WTC11 (cell line): ENCODE measurements around the gene PRR32. TPM values are rescaled to one million over a fixed set of nuclear protein-coding genes. Genes with fewer than 3 reads are reported as not detected.
A peak's percentile ranks its signal among the peaks of the same experiment; 100 is the strongest.

Experiments used
- ATAC-seq: fragments of 200-7000 bp; cut with Tn5 transposase; 2 replicates; pipeline ENCODE4 v1.10.0; 2021; ENCODE audit warnings: mild to moderate bottlenecking, moderate library complexity
- Bru-seq: library from RNA; stranded (reverse); fragments of 400-500 nt; gene quantifications from one replicate; lab custom pipeline; 2021; lab: Mats Ljungman, UMichigan
- CTCF ChIA-PET: fragments of 300-600 bp; sonication (Branson Sonifier 250); formaldehyde crosslinking; loops from one replicate; lab custom pipeline; 2021; ENCODE audit warnings: antibody characterized with exemption; lab: Charles Lee
- POLR2A ChIA-PET: fragments of 350-600 bp; sonication (Branson Sonifier 250); formaldehyde crosslinking; loops from one replicate; lab custom pipeline; 2021; ENCODE audit warnings: antibody characterized with exemption; lab: Charles Lee
- DNase-seq: peaks from one replicate; pipeline ENCODE4 v3.0.0; 2021; ENCODE audit warnings: low spot score
- H3K27ac Mint-ChIP-seq: 2 replicates; pipeline ENCODE4 v1.8.0; 2021; ENCODE audit warnings: mixed read lengths
- H3K27me3 Mint-ChIP-seq: 2 replicates; pipeline ENCODE4 v1.8.0; 2021; ENCODE audit warnings: low read depth, mild to moderate bottlenecking, moderate library complexity, mixed read lengths
- H3K36me3 Mint-ChIP-seq: 2 replicates; pipeline ENCODE4 v1.8.0; 2021; ENCODE audit warnings: mixed read lengths
- H3K4me1 Mint-ChIP-seq: 2 replicates; pipeline ENCODE4 v1.8.0; 2022; ENCODE audit warnings: mixed read lengths
- H3K4me3 Mint-ChIP-seq: 2 replicates; pipeline ENCODE4 v1.8.0; 2021; ENCODE audit warnings: mild to moderate bottlenecking, moderate library complexity, mixed read lengths
- H3K9me3 Mint-ChIP-seq: 2 replicates; pipeline ENCODE4 v1.8.0; 2021; ENCODE audit warnings: mixed read lengths
- ELF4 ChIP-seq: sonication (generic); formaldehyde crosslinking; IDR thresholded peaks from 2 replicates; pipeline ENCODE4 v1.8.1; 2022; ENCODE audit warnings: low read depth, mild to moderate bottlenecking, moderate library complexity, missing genetic modification reagents
- GRHL2 ChIP-seq: fragments of 250-450 bp; sonication (Bioruptor Pico); IDR thresholded peaks from 2 replicates; pipeline ENCODE4 v1.8.0; 2022; ENCODE audit warnings: mild to moderate bottlenecking, moderate library complexity; ENCODE audit not compliant: insufficient replicate concordance, severe bottlenecking
- KAT7 ChIP-seq: sonication (generic); formaldehyde crosslinking; IDR thresholded peaks from 2 replicates; pipeline ENCODE4 v1.8.1; 2023; ENCODE audit warnings: missing genetic modification reagents, mild to moderate bottlenecking, borderline replicate concordance
- NFATC4 ChIP-seq: fragments of 250-450 bp; sonication (Bioruptor Pico); IDR thresholded peaks from 2 replicates; pipeline ENCODE4 v1.9.0; 2021; ENCODE audit warnings: mild to moderate bottlenecking
- NFE2L1 ChIP-seq: sonication (generic); formaldehyde crosslinking; IDR thresholded peaks from 2 replicates; pipeline ENCODE4 v1.8.1; 2023; ENCODE audit warnings: missing genetic modification reagents
- ZNF138 ChIP-seq: sonication (generic); formaldehyde crosslinking; conservative IDR thresholded peaks from 2 replicates; pipeline ENCODE4 v1.8.1; 2022; ENCODE audit warnings: mild to moderate bottlenecking, moderate library complexity, missing genetic modification reagents
- long read RNA-seq, 3 experiments: library from RNA in 1 of 3; library from capped mRNA in 1 of 3; library from polyadenylated mRNA in 1 of 3; unstranded in 2 of 3; stranded (forward) in 1 of 3; transcript quantifications; one replicate each; pipeline ENCODE4 v2.0.0, GENCODE V29; 2021
- total RNA-seq: library from RNA; stranded (reverse); gene quantifications from 3 replicates; pipeline ENCODE4 v1.2.3, GENCODE V29; 2021
- TF ChIP-seq, protein P1 (sequence below): sonication (generic); formaldehyde crosslinking; IDR thresholded peaks from 2 replicates; pipeline ENCODE4 v1.8.1; 2023; ENCODE audit warnings: mild to moderate bottlenecking, missing genetic modification reagents
- TF ChIP-seq, protein P2 (sequence below): sonication (generic); formaldehyde crosslinking; IDR thresholded peaks from 2 replicates; pipeline ENCODE4 v1.8.1; 2023; ENCODE audit warnings: mild to moderate bottlenecking, missing genetic modification reagents, moderate library complexity
- TF ChIP-seq, protein P3 (sequence below): sonication (generic); formaldehyde crosslinking; IDR thresholded peaks from 2 replicates; pipeline ENCODE4 v1.8.1; 2023; ENCODE audit warnings: mild to moderate bottlenecking, missing genetic modification reagents
- TF ChIP-seq, protein P4 (sequence below): sonication (generic); formaldehyde crosslinking; IDR thresholded peaks from 2 replicates; pipeline ENCODE4 v1.8.1; 2023; ENCODE audit warnings: mild to moderate bottlenecking, moderate library complexity, missing genetic modification reagents
- TF ChIP-seq, protein P5 (sequence below): fragments of 250-450 bp; sonication (Bioruptor Pico); IDR thresholded peaks from 2 replicates; pipeline ENCODE4 v1.8.0; 2021; ENCODE audit warnings: mild to moderate bottlenecking
- TF ChIP-seq, protein P6 (sequence below): fragments of 250-450 bp; sonication (Bioruptor Pico); IDR thresholded peaks from 2 replicates; pipeline ENCODE4 v1.9.0; 2021; ENCODE audit warnings: mild to moderate bottlenecking, borderline replicate concordance

The PRR32 gene, protein sequence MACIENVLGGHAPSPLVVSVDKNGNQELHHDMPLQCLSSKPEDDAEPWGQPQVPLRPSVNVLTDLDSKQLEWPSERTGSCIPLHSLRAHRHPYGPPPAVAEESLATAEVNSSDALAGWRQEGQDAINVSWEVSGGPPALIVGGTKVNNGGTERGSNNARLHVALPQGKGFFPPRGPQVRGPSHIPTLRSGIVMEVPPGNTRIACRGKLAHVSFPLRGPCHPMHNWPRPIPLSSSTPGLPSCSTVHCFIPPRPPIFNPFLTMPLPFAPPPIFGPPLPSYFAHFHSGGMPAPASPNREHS
- total RNA-seq (not detected in 3 replicates), Bru-seq, nascent RNA (not detected)
- long read RNA-seq, experiment 1, result 0 reads
- long read RNA-seq, experiment 2, result 0 reads
- long read RNA-seq, experiment 3, result 0 reads

DNA sequence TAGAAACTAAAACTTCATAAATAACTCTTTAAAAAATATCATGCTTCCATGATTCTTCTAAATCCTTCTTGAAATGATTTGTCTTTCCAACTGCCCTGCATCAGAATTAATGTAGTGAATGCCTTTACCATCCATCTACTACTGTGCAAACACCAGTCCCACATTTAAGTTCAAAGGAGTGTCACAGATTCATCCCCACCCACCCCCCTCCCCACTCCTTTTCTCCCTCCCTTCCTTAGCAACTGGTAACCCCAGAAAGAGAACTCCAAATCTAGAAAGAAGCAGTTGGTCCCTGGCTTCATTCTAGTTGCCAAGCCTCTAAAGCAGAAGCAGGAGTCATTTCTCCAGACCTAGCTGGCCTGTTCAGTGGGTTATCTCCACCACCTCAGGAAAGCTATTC lies at the start of gene PRR32:
PRR32 (plus strand) TSS at position 301 of the 400 bp plus-strand sequence. CDS start 115 bp downstream, outside the sequence.
- Mint-ChIP-seq H3K4me3 (no peak within 1 kb of the TSS), H3K9me3 (no peaks in the 10 kb centered on the region), H3K4me1 (peaks cover 6% of the 10 kb centered on the region), H3K27ac (no peak within 1 kb of the TSS), H3K36me3 (no peaks in the 10 kb centered on the region), H3K27me3 (no peaks in the 10 kb centered on the region)
- no peak for ATAC-seq
- ChIA-PET POLR2A (no interaction called here), CTCF (no interaction called here)
- TF ChIP-seq ZNF138 (no peak), NFATC4 (CRISPR knock-in tag) (no peak), NFE2L1 (CRISPR knock-in tag) (no peak)
- TF ChIP-seq, protein P1, sequence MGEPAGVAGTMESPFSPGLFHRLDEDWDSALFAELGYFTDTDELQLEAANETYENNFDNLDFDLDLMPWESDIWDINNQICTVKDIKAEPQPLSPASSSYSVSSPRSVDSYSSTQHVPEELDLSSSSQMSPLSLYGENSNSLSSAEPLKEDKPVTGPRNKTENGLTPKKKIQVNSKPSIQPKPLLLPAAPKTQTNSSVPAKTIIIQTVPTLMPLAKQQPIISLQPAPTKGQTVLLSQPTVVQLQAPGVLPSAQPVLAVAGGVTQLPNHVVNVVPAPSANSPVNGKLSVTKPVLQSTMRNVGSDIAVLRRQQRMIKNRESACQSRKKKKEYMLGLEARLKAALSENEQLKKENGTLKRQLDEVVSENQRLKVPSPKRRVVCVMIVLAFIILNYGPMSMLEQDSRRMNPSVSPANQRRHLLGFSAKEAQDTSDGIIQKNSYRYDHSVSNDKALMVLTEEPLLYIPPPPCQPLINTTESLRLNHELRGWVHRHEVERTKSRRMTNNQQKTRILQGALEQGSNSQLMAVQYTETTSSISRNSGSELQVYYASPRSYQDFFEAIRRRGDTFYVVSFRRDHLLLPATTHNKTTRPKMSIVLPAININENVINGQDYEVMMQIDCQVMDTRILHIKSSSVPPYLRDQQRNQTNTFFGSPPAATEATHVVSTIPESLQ, result no peak
- no peak for DNase-seq

DNA sequence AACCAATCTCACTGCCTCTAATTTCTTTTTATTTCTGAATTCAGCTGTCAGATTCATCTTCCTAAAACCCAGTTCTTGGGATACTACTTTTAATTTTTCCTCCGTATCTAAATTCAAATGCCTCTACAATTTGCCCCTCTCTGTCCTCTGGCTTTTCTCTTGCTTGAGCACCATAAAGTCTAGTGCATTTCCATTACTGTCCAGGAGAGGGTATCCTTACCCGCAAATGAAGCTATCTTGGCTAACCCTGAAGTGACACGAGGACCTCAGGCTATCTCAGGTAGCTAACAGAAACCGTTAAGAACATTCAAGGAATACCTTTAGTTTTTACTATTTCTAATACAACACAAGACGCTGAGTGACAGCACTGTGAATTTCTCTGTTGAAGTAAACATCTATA lies 49.4 kb upstream of the PRR32 start:
- Mint-ChIP-seq H3K27me3 (no peaks in the 10 kb centered on the region), H3K4me1 (no peaks in the 10 kb centered on the region), H3K9me3 (peaks cover 19% of the 10 kb centered on the region), H3K36me3 (peaks cover 9% of the 10 kb centered on the region; the same call in 1 of the 2 replicates), H3K4me3 (no peak overlapping the region), H3K27ac (no peak overlapping the region)
- ChIA-PET POLR2A (no interaction called here), CTCF (interaction anchor here (0.6 to 1.0 kb wide), 3 partner anchors 269 to 689 kb away, joined by 3 to 8 read pairs (median 3); no protein-coding TSS in a partner anchor)
- ATAC-seq (peak; percentile 81), DNase-seq (no peak)
- TF ChIP-seq, protein P2, sequence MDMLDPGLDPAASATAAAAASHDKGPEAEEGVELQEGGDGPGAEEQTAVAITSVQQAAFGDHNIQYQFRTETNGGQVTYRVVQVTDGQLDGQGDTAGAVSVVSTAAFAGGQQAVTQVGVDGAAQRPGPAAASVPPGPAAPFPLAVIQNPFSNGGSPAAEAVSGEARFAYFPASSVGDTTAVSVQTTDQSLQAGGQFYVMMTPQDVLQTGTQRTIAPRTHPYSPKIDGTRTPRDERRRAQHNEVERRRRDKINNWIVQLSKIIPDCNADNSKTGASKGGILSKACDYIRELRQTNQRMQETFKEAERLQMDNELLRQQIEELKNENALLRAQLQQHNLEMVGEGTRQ (CRISPR knock-in tag), result no peak
- TF ChIP-seq GRHL2 (CRISPR knock-in tag), result no peak
- TF ChIP-seq, protein P3, sequence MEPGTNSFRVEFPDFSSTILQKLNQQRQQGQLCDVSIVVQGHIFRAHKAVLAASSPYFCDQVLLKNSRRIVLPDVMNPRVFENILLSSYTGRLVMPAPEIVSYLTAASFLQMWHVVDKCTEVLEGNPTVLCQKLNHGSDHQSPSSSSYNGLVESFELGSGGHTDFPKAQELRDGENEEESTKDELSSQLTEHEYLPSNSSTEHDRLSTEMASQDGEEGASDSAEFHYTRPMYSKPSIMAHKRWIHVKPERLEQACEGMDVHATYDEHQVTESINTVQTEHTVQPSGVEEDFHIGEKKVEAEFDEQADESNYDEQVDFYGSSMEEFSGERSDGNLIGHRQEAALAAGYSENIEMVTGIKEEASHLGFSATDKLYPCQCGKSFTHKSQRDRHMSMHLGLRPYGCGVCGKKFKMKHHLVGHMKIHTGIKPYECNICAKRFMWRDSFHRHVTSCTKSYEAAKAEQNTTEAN (CRISPR knock-in tag), result no peak
- TF ChIP-seq, protein P4, sequence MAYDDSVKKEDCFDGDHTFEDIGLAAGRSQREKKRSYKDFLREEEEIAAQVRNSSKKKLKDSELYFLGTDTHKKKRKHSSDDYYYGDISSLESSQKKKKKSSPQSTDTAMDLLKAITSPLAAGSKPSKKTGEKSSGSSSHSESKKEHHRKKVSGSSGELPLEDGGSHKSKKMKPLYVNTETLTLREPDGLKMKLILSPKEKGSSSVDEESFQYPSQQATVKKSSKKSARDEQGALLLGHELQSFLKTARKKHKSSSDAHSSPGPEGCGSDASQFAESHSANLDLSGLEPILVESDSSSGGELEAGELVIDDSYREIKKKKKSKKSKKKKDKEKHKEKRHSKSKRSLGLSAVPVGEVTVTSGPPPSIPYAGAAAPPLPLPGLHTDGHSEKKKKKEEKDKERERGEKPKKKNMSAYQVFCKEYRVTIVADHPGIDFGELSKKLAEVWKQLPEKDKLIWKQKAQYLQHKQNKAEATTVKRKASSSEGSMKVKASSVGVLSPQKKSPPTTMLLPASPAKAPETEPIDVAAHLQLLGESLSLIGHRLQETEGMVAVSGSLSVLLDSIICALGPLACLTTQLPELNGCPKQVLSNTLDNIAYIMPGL (CRISPR knock-in tag), result no peak
- TF ChIP-seq, protein P5, sequence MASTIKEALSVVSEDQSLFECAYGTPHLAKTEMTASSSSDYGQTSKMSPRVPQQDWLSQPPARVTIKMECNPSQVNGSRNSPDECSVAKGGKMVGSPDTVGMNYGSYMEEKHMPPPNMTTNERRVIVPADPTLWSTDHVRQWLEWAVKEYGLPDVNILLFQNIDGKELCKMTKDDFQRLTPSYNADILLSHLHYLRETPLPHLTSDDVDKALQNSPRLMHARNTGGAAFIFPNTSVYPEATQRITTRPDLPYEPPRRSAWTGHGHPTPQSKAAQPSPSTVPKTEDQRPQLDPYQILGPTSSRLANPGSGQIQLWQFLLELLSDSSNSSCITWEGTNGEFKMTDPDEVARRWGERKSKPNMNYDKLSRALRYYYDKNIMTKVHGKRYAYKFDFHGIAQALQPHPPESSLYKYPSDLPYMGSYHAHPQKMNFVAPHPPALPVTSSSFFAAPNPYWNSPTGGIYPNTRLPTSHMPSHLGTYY (CRISPR knock-in tag), result no peak
- no peak for TF ChIP-seq KAT7 (CRISPR knock-in tag)
- TF ChIP-seq, protein P6, sequence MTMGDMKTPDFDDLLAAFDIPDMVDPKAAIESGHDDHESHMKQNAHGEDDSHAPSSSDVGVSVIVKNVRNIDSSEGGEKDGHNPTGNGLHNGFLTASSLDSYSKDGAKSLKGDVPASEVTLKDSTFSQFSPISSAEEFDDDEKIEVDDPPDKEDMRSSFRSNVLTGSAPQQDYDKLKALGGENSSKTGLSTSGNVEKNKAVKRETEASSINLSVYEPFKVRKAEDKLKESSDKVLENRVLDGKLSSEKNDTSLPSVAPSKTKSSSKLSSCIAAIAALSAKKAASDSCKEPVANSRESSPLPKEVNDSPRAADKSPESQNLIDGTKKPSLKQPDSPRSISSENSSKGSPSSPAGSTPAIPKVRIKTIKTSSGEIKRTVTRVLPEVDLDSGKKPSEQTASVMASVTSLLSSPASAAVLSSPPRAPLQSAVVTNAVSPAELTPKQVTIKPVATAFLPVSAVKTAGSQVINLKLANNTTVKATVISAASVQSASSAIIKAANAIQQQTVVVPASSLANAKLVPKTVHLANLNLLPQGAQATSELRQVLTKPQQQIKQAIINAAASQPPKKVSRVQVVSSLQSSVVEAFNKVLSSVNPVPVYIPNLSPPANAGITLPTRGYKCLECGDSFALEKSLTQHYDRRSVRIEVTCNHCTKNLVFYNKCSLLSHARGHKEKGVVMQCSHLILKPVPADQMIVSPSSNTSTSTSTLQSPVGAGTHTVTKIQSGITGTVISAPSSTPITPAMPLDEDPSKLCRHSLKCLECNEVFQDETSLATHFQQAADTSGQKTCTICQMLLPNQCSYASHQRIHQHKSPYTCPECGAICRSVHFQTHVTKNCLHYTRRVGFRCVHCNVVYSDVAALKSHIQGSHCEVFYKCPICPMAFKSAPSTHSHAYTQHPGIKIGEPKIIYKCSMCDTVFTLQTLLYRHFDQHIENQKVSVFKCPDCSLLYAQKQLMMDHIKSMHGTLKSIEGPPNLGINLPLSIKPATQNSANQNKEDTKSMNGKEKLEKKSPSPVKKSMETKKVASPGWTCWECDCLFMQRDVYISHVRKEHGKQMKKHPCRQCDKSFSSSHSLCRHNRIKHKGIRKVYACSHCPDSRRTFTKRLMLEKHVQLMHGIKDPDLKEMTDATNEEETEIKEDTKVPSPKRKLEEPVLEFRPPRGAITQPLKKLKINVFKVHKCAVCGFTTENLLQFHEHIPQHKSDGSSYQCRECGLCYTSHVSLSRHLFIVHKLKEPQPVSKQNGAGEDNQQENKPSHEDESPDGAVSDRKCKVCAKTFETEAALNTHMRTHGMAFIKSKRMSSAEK (CRISPR knock-in tag), result no peak
- TF ChIP-seq ELF4 (CRISPR knock-in tag), result no peak
